ENCODE measurements around the gene TAF8. TPM values are rescaled to one million over a fixed set of nuclear protein-coding genes. Genes with fewer than 3 reads are reported as not detected.
"Not testable (repeated sequence)": the region's sequence is repeated elsewhere in the genome, so short reads cannot be mapped to it uniquely, and the experiment has no call there.

Gene TAF8, protein sequence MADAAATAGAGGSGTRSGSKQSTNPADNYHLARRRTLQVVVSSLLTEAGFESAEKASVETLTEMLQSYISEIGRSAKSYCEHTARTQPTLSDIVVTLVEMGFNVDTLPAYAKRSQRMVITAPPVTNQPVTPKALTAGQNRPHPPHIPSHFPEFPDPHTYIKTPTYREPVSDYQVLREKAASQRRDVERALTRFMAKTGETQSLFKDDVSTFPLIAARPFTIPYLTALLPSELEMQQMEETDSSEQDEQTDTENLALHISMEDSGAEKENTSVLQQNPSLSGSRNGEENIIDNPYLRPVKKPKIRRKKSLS
- total RNA-seq = 10.5 and 12.6 TPM in 2 replicates

DNA sequence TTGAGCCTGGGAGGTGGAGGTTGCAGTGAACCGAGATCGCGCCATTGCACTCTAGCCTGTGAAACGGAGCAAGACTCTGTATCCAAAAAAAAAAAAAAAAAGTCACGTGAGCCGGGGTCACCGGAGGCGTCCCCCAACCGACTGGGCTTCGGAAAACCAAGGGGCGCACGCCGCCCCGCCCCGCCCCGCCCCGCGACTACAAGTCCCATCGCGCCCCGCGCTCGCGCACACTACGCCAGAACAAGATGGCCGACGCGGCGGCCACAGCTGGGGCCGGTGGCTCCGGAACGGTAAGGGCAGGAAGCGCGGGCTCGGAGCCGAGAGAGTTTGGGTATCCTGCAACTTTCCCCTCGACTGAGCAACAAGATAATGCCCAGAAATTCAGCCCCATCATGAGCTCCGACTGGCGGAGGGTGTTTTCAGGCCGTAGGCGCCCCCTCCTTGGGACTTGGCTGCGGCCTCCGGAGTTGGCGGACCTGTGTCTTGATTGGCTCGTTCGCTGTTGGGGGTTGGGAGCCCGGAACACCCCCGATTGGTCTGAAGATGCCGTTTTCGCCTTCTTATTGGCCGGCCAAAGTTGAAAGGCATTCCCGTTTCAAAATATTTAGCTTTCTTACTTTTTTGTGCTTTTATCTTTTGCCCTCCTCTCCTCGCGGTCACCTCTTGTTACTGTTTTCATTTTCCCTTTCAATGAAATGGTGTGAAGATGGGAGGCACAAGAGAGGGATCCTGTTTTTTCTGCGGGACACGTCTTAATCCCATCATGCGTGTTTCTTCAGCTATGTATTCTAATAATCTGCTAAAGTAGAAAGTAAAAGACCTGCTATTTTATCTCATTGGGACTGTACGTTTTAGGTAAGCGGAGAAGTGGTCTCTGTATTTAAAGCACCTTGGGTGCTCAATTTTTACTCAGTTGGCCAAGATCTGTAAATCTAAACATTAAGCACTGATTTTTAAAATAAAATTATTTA is at the start of gene TAF8:
Gene TAF8 (plus strand): TSS at position 228 of the 971 bp plus-strand sequence. CDS start 18 bp downstream, at position 246.
- Histone ChIP-seq H3K36me3 (ENCODE audit: control insufficient read depth, insufficient read depth, low read length) (peaks cover 11% of the 10 kb centered on the region), H3K27me3 (ENCODE audit: control insufficient read depth, insufficient read depth, low read length) (no peaks in the 10 kb centered on the region), H3K4me3 (ENCODE audit: low read depth, low read length) (peak within 1 kb of the TSS; percentile 72)
- FAIRE-seq = no peak
- TF ChIP-seq, protein P1, sequence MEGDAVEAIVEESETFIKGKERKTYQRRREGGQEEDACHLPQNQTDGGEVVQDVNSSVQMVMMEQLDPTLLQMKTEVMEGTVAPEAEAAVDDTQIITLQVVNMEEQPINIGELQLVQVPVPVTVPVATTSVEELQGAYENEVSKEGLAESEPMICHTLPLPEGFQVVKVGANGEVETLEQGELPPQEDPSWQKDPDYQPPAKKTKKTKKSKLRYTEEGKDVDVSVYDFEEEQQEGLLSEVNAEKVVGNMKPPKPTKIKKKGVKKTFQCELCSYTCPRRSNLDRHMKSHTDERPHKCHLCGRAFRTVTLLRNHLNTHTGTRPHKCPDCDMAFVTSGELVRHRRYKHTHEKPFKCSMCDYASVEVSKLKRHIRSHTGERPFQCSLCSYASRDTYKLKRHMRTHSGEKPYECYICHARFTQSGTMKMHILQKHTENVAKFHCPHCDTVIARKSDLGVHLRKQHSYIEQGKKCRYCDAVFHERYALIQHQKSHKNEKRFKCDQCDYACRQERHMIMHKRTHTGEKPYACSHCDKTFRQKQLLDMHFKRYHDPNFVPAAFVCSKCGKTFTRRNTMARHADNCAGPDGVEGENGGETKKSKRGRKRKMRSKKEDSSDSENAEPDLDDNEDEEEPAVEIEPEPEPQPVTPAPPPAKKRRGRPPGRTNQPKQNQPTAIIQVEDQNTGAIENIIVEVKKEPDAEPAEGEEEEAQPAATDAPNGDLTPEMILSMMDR (IDR thresholded peaks at IDR 0.05; ENCODE audit: insufficient read depth, low read length, severe bottlenecking) = no peak
- DNase-seq (ENCODE audit: low read depth) = peak; percentile 84

DNA sequence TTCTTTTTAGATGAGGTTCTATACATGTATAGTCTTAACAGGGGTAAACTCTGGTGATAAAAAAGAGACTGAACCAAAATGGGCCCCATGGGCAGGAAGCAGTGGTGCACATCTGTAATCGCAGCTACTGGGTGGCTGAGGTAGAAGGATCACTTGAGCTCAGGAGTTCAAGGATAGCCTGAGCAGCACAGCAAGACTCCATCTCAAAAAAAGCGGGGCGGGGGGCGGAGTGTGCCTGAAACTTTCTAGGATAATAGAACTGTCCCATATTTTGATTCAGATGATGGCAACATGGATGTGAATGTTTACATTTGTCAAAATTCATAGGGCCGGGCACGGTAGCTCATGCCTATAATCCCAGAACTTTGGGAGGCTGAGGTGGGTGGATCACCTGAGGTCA is 48.8 kb upstream of the TAF8 start:
- Histone ChIP-seq H3K4me3 (ENCODE audit: low read depth, low read length) (no peak overlapping the region), H3K36me3 (ENCODE audit: control insufficient read depth, insufficient read depth, low read length) (no peaks in the 10 kb centered on the region), H3K27me3 (ENCODE audit: control insufficient read depth, insufficient read depth, low read length) (no peaks in the 10 kb centered on the region)
- FAIRE-seq (no peak), DNase-seq (ENCODE audit: low read depth) (no peak)
- TF ChIP-seq, protein P1 (IDR thresholded peaks at IDR 0.05; ENCODE audit: insufficient read depth, low read length, severe bottlenecking) = no peak

DNA sequence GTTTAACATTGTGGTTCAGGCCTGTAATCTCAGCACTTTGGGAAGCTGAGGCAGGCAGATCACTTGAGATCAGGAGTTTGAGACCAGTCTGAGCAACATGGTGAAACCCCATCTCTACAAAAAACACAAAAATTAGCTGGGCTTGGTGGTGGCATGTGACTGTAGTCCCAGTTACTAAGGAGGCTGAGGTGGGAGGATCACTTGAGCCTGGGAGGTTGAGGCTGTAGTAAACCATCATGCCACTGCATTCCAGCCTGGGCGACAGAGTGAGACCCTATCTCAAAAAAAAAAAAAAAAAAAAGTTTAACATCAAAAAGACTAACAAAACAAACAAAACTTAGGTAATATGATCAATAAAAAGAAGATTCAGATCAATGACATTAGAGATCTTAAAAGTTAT is 46.7 kb upstream of the TAF8 start:
- not testable (repeated sequence) for H3K36me3 ChIP-seq (ENCODE audit: control insufficient read depth, insufficient read depth, low read length); FAIRE-seq; H3K4me3 ChIP-seq (ENCODE audit: low read depth, low read length); DNase-seq (ENCODE audit: low read depth); H3K27me3 ChIP-seq (ENCODE audit: control insufficient read depth, insufficient read depth, low read length)

DNA sequence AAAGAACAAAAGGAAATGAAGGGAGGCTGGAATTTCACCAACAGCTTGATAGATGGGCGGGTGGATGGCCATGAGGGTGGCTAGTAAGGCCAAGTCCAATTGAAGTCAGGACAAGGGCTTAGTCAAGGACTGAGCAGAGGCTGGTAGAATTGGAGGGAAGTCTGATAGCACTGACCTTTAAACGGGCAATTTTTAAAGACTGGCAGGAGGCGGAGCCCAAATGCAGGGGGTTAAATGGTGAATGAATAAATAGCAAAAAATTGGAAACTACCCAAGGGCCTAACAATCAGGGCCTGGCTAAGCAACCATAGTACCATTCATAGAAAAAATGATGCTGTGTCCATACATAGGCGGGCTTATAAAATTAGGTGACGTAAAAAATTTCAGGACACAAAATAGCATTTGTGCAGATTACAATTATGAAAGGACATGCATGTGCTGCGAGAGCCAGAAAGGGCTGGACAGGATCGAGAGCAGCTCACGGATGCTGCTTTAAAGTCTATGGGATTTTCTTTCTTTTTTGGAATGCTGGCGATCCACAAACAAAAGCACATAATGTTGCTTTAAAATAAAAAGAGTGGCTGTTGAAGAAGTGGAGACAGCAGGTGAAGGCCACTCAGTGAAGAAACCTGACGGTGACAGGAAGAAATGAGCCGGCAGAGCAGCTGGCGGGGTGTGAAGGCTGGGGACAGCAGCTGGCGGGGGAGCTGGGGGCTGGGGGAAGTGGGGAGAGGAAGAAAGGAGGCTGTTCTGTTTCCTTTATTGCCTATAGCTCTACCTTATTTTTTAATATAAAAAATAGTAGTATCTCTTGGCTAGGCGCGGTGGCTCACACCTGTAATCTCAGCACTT is 42.8 kb upstream of the TAF8 start:
- FAIRE-seq (no peak), DNase-seq (ENCODE audit: low read depth) (no peak)
- no peaks in the 10 kb centered on the region for H3K27me3 ChIP-seq (ENCODE audit: control insufficient read depth, insufficient read depth, low read length)
- TF ChIP-seq, protein P1 (IDR thresholded peaks at IDR 0.05; ENCODE audit: insufficient read depth, low read length, severe bottlenecking) = no peak
- H3K36me3 ChIP-seq (ENCODE audit: control insufficient read depth, insufficient read depth, low read length) = no peaks in the 10 kb centered on the region
- no peak overlapping the region for H3K4me3 ChIP-seq (ENCODE audit: low read depth, low read length)

DNA sequence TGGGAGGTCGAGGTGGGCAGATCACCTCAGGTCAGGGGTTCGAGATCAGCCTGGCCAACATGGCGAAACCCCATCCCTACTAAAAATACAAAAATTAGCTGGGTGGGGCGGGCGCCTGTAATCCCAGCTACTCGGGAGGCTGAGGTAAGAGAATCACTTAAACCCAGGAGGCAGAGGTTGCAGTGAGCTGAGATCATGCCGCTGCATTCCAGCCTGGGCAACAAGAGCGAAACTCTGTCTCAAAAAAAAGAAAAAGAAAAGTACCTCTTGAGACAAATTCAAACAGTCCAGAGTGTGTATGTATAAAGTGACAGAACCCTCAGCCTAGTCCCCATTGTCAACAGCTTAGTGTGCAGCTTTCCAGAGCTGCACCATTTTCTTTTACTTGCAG is 42.2 kb upstream of the TAF8 start:
- not testable (repeated sequence) for H3K36me3 ChIP-seq (ENCODE audit: control insufficient read depth, insufficient read depth, low read length); DNase-seq (ENCODE audit: low read depth); H3K27me3 ChIP-seq (ENCODE audit: control insufficient read depth, insufficient read depth, low read length); H3K4me3 ChIP-seq (ENCODE audit: low read depth, low read length); FAIRE-seq

DNA sequence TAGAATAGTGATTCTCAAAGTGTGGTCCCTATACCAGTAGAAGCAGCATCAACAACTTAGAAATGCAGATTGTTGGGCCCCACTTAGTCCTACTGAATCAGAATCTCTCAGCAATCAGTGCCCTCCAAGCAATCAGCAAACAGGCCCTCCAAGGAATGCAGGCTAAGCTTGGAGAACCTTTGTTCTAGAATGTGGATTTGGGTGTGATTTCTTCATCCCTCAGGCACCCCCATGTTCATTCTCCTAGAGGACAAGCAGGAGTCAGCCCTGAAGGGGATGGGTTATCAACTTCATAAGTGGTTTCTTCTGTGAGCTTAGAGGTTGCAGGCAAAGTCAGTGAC is 40.5 kb upstream of the TAF8 start:
- FAIRE-seq = no peak
- TF ChIP-seq, protein P1 (IDR thresholded peaks at IDR 0.05; ENCODE audit: insufficient read depth, low read length, severe bottlenecking) = no peak
- no peaks in the 10 kb centered on the region for H3K36me3 ChIP-seq (ENCODE audit: control insufficient read depth, insufficient read depth, low read length)
- H3K27me3 ChIP-seq (ENCODE audit: control insufficient read depth, insufficient read depth, low read length) = no peaks in the 10 kb centered on the region
- DNase-seq (ENCODE audit: low read depth) = no peak
- no peak overlapping the region for H3K4me3 ChIP-seq (ENCODE audit: low read depth, low read length)

Measured in bronchial epithelial cell (primary cell).